CMK (cell line): ENCODE results near the gene LTF.
"Not testable (repeated sequence)": the region's sequence is repeated elsewhere in the genome, so short reads cannot be mapped to it uniquely, and the experiment has no call there.

Experiments
- DNase-seq: peaks from one replicate; pipeline ENCODE4 v3.0.0-alpha.2; 2010; ENCODE audit warnings: low read depth

The LTF gene

GRCh38 chr3:46440531-46441294 lies 24.0 kb downstream of the LTF start:
- DNase-seq: peak; percentile 69

GRCh38 chr3:46438831-46439230 lies 25.9 kb downstream of the LTF start:
- DNase-seq: no peak

DNA sequence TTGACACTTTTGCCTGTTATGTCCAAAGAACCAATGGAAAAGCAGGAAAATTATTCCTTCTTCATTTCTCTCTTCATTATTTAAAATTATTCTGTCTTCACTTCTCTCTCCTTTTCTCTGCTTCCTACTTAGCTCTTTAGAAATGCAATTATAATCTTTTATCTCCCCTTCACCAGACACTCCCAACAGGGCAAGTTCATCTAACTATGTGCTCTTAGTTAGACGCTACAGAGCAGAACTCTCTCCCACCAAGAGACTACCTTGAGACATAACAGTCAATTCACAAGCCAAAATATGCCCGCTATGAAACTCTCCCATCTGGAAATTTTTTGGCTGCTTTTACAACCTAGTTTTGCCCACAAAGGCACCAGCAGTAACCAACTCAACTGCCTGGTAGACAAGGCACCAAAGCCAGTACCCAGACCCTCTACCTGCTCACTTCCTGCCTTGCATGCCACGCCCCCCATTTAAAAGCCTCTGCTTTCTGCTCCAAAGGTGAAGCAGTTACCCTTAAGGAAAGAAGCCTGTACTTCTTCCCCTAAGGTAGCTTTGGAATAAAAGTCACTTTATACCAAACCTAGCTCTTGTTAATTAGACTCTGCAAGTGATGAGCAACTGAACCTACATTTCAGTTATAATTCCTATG lies 29.5 kb downstream of the LTF start:
- DNase-seq: no peak

GRCh38 chr3:46433841-46434240 lies 30.9 kb downstream of the LTF start:
- DNase-seq: no peak

DNA sequence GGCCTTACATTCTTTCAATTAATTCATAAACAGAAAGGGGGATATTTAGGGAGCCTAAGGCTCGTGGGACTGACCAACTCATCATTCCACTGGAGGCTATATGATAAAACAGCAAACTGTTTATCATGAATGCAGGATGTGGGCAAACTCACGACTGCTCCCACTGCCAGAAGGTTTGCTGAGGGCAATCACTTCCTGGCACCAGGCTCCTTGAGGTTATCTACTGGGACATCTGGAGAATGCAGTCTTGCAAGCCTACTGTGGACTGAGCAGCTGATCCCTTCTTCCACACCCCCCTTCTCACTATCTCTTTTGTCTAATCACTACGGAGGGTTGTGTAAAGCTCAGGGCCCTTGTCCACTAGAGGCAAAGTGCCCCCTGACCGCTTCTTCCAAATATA lies 31.6 kb downstream of the LTF start:
- peak; percentile 93 for DNase-seq

GRCh38 chr3:46431905-46432304 lies 32.8 kb downstream of the LTF start:
- not testable (repeated sequence) for DNase-seq

- DNase-seq: not testable (repeated sequence)
Observed at GRCh38 chr3:46430879-46431278, 33.8 kb downstream of the LTF start.

GRCh38 chr3:46429671-46430070 lies 35.0 kb downstream of the LTF start:
- DNase-seq: no peak

DNA sequence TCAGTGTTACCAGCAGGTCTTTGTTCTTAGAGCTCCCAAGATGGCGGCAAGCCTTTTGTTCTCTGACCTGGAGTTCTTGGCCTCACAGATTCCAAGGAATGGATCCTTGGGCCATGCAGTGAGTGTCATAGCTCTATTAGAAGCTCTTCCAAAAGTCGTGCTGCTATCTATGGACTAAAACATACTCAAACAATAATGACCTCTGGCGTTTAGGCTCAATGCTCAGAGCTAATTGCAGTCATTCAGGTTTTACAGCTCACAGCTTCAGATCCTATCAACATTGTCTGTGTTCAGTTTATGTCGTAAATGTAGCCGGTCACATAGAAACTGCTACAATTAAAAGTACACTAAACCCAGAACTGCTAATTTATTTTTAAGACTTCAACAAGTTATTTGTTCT lies 35.5 kb downstream of the LTF start:
- DNase-seq: no peak

DNA sequence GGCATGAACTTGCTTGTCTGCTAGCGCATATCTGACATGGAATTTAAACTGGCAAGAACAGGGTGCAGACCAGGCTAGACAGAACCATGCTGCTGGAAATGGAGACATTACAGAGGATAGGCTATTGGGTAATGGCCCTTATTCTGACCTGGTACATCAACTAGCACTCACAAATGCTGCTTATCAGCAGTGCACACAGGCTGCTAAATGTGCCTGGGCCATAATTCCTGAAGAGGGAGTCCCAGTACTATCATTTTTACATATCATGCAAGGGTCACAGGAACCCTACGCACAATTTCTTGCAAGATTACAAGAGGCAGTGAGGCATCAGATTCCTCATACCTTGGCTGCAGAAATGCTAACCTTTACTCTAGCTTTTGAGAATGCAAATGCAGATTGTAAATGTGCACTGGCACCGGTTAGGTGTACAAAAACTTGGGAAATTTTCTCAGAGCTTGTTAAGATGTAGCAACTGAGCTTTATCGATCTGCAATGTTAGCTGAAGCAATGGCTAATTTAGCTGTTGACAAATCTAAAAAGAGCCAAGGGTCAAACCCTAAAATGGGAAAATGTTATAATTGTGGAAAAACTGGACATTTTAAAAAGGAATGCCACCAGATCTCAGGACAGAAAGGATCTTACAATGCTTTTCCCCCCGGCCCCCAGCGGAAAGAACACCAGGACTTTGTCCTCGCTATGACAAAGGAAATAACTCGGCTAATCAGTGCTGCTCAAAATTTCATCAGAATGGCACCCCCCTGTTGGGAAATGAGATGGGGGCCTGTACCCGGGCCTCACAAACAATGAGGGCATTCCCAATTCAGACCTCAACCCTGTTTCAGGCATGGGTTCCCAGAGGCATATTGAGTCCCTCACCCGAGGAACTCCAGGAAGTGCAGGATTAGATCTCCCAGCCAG lies 36.5 kb downstream of the LTF start:
- no peak for DNase-seq

DNA sequence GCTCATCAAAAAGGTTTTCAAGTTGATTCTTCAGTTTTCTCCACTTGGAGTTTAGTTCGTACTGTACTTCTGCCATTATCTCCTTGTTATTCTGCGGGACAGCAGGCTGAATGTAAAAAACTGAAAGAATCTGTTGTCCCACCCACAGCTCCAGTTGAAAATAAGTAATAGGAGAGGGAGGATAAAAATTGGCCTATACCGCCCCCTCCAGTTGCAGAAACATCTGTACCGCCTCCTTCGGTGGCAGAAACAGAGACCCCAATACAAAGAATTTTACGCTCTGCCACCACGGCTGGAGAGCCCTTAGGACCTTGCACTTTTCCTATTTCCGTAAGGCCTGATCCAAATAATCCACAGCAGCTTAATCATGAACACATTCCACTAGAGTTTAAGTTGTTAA lies 37.3 kb downstream of the LTF start:
- not testable (repeated sequence) for DNase-seq

GRCh38 chr3:46426476-46426875 lies 38.2 kb downstream of the LTF start:
- DNase-seq: peak; percentile 78

GRCh38 chr3:46423588-46423987 lies 41.1 kb downstream of the LTF start:
- DNase-seq: no peak

DNA sequence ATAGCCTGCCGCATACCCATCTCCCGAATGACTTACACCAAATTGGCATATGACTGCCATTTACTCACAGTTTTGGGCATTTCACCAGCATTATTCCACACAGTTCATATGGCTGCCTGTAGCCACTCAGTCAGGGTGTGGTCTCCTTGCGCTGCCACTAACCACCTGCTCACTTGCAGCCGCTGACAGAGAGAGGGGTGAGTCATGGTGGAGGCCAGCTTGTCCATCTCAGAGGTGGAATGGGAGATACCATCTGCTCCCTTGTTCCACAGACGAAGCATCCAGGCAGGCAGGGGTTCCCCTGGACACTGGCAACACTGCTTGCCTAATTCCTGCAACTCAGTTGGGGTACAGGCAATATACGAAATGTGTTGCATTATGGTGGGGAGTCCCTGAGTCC lies 42.1 kb downstream of the LTF start:
- no peak for DNase-seq

DNA sequence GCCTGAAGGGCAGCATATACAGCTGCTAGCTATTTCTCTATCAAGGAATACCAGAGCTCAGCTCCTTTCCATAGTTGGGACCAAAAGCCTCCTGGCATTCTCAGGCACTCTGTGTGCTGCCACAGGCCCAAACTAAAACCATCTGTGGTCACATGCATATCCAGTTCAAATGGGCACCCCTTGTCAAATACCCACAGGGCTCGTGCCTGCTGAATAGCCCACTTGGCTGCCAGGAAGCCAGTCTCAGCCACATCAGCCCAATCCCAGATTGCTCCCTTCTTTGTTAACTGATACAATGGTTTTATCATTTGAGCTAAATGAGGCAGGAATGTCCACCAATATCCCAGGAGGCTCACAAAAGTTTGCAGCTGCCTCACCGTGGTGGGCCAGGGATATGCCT lies 43.8 kb downstream of the LTF start:
- no peak for DNase-seq

DNA sequence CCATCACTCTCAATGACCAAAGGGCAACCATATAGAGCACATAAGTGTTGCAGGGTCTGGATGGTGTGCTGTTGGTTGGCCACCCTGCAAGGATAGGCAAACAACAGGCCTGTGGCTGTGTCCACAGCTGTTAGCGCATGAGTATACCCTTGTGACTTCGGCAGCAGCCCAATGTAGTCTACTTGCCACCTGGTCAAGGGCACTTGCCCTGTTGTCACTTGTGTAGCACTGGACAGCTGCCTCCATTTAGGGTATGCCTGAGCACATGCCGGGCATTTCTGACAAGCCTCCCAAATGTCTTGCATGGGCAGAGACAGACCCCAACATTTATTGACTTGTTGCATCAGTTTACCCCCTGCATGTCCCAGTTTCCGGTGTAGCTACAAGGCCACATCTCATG lies 44.9 kb downstream of the LTF start:
- no peak for DNase-seq

DNA sequence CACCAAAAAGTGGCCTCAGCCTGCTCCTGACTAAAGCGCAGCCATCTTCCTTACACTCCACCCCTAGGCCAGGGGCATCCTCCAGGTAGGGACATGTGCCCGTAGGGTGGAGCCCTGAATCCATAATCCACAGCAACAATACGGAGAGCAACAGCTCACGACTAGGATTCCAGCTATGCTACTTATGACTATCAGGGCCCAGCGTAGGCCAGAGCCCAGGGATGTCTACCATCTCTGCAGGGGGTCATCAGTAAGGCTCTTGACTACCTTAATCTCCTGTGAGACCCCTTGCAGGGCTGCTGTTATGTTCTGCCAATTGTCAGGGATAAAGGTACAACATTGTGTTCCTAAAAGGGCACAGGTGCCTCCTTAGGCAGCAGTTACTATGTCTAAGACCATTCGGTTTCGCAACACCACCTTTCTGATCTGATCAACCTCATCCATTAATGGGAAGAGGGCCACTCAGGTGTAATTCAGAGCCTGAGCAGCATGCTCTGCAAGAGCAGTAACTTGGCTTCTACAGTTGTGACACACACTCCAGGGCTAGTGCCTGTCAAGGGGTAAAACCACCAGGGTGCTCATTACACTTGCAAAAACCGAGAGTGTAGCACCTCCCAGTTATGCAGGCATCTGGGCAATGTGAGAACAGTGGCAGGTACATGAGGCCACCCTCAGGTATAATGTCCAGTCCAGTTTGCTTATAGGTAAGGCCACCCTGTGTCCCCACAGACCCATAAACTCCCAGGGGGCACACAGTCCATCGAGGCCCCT lies 46.7 kb downstream of the LTF start:
- no peak for DNase-seq

- no peak for DNase-seq
Observed at GRCh38 chr3:46416811-46417510, 47.7 kb downstream of the LTF start.

DNA sequence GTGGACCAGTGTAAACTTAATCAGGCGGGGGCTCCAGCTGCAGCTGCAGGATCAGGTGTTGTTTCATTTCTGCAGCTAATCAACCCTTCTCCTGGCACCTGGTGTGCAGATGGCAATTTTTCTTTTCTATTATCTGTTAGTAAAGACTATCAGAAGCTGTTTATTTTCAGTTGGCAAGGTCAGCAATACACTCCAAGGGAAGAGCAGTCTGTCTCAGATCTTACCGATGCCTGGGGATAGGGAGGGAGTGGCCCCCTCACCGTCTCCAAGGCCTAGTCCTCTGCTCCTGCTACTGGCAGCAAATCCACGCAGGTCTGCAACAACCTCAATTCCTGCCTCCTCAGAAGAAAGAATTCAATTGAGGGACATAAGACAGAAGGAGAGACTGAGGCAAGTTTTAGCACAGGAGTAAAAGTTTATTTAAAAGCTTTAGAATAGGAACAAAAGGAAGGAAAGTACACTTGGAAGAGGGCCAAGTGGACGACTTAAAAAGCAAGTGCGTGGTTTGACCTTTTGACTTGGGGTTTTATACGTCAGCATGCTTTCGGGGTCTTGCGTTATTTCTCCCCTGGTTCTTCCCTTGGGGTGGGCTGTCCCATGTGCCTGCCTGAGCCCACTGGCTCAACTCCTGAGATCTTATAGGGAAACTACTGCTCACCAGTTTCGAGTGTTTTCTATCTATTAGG lies 48.4 kb downstream of the LTF start:
- DNase-seq: no peak

- no peak for DNase-seq
Observed at GRCh38 chr3:46414739-46415138, 50.0 kb downstream of the LTF start.

- no peak for DNase-seq
Observed at GRCh38 chr3:46413951-46414350, 50.8 kb downstream of the LTF start.
